B cell (primary cell): ENCODE data around the gene COQ6.

Experiments
- EZH2 ChIP-seq: IDR thresholded peaks from 2 replicates; pipeline ENCODE4 v1.6.1; 2012; ENCODE audit warnings: borderline replicate concordance, low read depth, mild to moderate bottlenecking, moderate library complexity, low read length; ENCODE audit not compliant: insufficient read depth, poor library complexity, severe bottlenecking
- TF ChIP-seq, protein P1 (sequence below): fragments of 200-600 bp; IDR thresholded peaks from one replicate; pipeline ENCODE4 v1.8.0; 2022; ENCODE audit warnings: antibody characterized with exemption, mild to moderate bottlenecking

DNA sequence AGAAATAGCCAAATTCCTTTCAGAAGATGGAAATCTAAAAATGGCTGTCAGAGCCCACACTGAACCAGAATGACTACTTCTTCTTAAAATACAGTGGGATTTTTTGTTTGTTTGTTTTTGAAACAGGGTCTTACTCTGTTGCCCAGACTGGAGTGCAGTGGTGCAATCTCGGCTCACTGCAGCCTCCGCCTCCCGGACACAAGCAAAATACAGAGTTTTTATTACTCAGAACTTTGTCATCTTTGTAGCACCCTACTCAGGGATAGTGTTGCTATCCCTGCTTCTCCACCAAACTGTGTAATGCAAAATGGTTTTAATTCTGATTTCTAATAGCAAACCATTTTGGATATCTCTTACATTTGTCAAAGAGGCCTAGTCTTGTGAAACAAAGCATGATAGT is 47.1 kb upstream of the COQ6 start:
- TF ChIP-seq, protein P1, sequence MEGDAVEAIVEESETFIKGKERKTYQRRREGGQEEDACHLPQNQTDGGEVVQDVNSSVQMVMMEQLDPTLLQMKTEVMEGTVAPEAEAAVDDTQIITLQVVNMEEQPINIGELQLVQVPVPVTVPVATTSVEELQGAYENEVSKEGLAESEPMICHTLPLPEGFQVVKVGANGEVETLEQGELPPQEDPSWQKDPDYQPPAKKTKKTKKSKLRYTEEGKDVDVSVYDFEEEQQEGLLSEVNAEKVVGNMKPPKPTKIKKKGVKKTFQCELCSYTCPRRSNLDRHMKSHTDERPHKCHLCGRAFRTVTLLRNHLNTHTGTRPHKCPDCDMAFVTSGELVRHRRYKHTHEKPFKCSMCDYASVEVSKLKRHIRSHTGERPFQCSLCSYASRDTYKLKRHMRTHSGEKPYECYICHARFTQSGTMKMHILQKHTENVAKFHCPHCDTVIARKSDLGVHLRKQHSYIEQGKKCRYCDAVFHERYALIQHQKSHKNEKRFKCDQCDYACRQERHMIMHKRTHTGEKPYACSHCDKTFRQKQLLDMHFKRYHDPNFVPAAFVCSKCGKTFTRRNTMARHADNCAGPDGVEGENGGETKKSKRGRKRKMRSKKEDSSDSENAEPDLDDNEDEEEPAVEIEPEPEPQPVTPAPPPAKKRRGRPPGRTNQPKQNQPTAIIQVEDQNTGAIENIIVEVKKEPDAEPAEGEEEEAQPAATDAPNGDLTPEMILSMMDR = no peak
- TF ChIP-seq EZH2 = no peak
